HG02571 (cell line): ENCODE data around the gene ZMYM2.
A peak's percentile ranks its signal among the peaks of the same experiment; 100 is the strongest.
"Not testable (repeated sequence)": the region's sequence is repeated elsewhere in the genome, so short reads cannot be mapped to it uniquely, and the experiment has no call there.

Experiments used
- ATAC-seq: cut with Tn5 transposase; IDR thresholded peaks from one replicate; pipeline ENCODE4 v1.9.1; 2021; ENCODE audit warnings: mild to moderate bottlenecking, moderate library complexity; ENCODE audit not compliant: unreplicated experiment

The ZMYM2 gene

GRCh38 chr13:19958155-19959111, at the start of gene ZMYM2:
Gene ZMYM2, plus strand, starts transcription at chr13:19958727. Its CDS starts 34,346 bp downstream, at chr13:19993073.
- peak; percentile 83 for ATAC-seq

GRCh38 chr13:19910336-19911072, 48.0 kb upstream of the ZMYM2 start:
- ATAC-seq, result no peak

GRCh38 chr13:19927117-19927748, 31.3 kb upstream of the ZMYM2 start:
- no peak for ATAC-seq

- ATAC-seq, result no peak
Observed at GRCh38 chr13:19940106-19940505, 18.4 kb upstream of the ZMYM2 start.

- ATAC-seq, result no peak
Observed at GRCh38 chr13:19950374-19950773, 8.2 kb upstream of the ZMYM2 start.

- no peak for ATAC-seq
Observed at GRCh38 chr13:19952850-19953249, 5.7 kb upstream of the ZMYM2 start.

- no peak for ATAC-seq
Observed at GRCh38 chr13:19955873-19956559, 2.5 kb upstream of the ZMYM2 start.

GRCh38 chr13:19957320-19958154, 990 bp upstream of the ZMYM2 start:
- peak; percentile 3 for ATAC-seq

GRCh38 chr13:19959141-19959830, 759 bp downstream of the ZMYM2 start:
- ATAC-seq, result peak; percentile 15

GRCh38 chr13:19959831-19960652, 1.5 kb downstream of the ZMYM2 start:
- ATAC-seq, result peak; percentile 28

GRCh38 chr13:19960653-19960976, 2.1 kb downstream of the ZMYM2 start:
- ATAC-seq, result no peak

GRCh38 chr13:19961489-19961888, 3.0 kb downstream of the ZMYM2 start:
- ATAC-seq, result no peak

GRCh38 chr13:19961924-19962323, 3.4 kb downstream of the ZMYM2 start:
- ATAC-seq, result no peak

- ATAC-seq, result no peak
Observed at GRCh38 chr13:19962894-19963293, 4.4 kb downstream of the ZMYM2 start.

- ATAC-seq, result no peak
Observed at GRCh38 chr13:19967621-19968020, 9.1 kb downstream of the ZMYM2 start.

- ATAC-seq, result not testable (repeated sequence)
Observed at GRCh38 chr13:19974498-19975009, 16.0 kb downstream of the ZMYM2 start.

GRCh38 chr13:19978831-19979437, 20.4 kb downstream of the ZMYM2 start:
- ATAC-seq, result no peak

- no peak for ATAC-seq
Observed at GRCh38 chr13:19981685-19982238, 23.2 kb downstream of the ZMYM2 start.
